Peyer's patch (tissue), 4 donors: ENCODE data around the gene CD38.

Experiments
- POLR2A ChIP-seq, 2 donors: fragments of 450-650 bp; IDR thresholded peaks; one replicate each; pipeline ENCODE4 v1.5.1; 2017; ENCODE audit warnings: antibody characterized with exemption in 2 of 2, mild to moderate bottlenecking in 2 of 2, moderate library complexity in 2 of 2
- TF ChIP-seq, protein P1 (sequence below), 6 experiments: fragments of 450-650 bp in 4 of 6; fragments of 200-600 bp in 2 of 6; sonication (generic) in 1 of 6; IDR thresholded peaks; one replicate each; pipeline ENCODE4 v1.5.1; 2017 to 2019; ENCODE audit warnings: antibody characterized with exemption in 6 of 6, mild to moderate bottlenecking in 3 of 6, moderate library complexity in 1 of 6

DNA sequence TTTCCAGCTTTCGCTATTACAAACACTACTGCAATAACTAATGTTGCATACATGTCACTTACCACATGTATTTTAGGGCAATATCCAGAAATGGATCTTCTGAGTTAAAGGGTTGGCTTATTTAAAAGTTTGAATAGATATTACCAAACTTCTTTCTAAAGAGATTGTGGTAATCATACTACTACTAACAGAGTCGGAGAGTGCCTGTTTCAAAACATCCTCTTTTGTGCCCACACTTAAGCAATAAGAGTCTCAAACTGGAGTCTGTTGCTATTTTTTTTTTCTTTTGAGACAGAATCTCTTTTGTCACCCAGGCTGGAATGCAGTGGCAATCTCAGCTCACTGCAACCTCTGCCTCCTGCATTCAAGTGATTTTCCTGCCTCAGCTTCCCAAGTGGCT, 124.6 kb downstream of the CD38 start:
- TF ChIP-seq, protein P1, sequence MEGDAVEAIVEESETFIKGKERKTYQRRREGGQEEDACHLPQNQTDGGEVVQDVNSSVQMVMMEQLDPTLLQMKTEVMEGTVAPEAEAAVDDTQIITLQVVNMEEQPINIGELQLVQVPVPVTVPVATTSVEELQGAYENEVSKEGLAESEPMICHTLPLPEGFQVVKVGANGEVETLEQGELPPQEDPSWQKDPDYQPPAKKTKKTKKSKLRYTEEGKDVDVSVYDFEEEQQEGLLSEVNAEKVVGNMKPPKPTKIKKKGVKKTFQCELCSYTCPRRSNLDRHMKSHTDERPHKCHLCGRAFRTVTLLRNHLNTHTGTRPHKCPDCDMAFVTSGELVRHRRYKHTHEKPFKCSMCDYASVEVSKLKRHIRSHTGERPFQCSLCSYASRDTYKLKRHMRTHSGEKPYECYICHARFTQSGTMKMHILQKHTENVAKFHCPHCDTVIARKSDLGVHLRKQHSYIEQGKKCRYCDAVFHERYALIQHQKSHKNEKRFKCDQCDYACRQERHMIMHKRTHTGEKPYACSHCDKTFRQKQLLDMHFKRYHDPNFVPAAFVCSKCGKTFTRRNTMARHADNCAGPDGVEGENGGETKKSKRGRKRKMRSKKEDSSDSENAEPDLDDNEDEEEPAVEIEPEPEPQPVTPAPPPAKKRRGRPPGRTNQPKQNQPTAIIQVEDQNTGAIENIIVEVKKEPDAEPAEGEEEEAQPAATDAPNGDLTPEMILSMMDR (IDR thresholded peaks at IDR 0.05) = no peak
- TF ChIP-seq POLR2A (IDR thresholded peaks at IDR 0.05) = no peak
